ENCODE results near the gene RETSAT. TPM values are rescaled to one million over a fixed set of nuclear protein-coding genes. Genes with fewer than 3 reads are reported as not detected.
A peak's percentile ranks its signal among the peaks of the same experiment; 100 is the strongest.

Gene RETSAT
- total and polyA plus RNA-seq, 2 of the 13 experiments (the other 11 are each of a cell fraction or from before 2014, with no cell fraction given) = 46.7 to 61.0 TPM

DNA sequence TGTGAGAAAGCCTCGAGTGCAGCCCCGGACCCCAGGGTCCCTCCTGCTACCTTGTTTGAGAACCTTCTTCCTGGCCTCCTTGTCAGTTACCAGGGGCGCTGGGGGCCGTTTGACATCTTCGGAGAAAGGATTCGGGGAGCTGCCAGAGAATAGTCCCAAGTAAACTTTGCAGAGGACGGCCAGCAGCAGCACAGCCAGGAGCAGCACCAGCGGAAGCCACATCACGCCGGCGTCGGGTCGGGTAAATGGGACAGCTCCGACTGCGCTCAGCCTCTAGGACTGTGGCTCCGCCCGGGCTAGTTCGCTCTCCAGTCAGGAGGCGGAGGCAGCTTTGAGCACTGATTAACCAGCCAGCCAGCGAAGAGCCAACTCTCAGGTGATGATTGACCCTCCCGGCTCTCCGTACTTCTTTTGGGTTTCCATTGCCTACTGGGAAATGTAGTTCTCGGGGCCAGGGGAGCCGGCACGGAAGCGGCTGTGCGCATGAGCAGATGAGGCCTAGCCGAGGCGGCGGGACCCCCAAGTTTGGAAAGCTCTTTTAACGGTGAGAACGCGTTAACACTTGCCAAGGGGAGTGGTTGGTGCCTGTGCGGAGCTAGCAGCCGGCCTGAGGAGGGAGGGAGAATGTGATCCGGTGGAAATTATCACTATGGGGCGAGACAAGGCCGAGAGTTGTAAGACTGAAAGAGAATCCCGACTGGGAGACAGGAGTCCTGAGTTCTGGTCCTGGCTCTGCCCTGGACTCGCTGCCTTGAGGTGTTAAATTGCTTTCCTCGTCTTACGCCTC, at the start of gene RETSAT, which contains the start of gene ELMOD3 (continued):
- TF ChIP-seq, protein P1, sequence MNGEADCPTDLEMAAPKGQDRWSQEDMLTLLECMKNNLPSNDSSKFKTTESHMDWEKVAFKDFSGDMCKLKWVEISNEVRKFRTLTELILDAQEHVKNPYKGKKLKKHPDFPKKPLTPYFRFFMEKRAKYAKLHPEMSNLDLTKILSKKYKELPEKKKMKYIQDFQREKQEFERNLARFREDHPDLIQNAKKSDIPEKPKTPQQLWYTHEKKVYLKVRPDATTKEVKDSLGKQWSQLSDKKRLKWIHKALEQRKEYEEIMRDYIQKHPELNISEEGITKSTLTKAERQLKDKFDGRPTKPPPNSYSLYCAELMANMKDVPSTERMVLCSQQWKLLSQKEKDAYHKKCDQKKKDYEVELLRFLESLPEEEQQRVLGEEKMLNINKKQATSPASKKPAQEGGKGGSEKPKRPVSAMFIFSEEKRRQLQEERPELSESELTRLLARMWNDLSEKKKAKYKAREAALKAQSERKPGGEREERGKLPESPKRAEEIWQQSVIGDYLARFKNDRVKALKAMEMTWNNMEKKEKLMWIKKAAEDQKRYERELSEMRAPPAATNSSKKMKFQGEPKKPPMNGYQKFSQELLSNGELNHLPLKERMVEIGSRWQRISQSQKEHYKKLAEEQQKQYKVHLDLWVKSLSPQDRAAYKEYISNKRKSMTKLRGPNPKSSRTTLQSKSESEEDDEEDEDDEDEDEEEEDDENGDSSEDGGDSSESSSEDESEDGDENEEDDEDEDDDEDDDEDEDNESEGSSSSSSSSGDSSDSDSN (CRISPR knock-in tag; IDR thresholded peaks at IDR 0.05) = peak; percentile 95
- TF ChIP-seq, protein P2, sequence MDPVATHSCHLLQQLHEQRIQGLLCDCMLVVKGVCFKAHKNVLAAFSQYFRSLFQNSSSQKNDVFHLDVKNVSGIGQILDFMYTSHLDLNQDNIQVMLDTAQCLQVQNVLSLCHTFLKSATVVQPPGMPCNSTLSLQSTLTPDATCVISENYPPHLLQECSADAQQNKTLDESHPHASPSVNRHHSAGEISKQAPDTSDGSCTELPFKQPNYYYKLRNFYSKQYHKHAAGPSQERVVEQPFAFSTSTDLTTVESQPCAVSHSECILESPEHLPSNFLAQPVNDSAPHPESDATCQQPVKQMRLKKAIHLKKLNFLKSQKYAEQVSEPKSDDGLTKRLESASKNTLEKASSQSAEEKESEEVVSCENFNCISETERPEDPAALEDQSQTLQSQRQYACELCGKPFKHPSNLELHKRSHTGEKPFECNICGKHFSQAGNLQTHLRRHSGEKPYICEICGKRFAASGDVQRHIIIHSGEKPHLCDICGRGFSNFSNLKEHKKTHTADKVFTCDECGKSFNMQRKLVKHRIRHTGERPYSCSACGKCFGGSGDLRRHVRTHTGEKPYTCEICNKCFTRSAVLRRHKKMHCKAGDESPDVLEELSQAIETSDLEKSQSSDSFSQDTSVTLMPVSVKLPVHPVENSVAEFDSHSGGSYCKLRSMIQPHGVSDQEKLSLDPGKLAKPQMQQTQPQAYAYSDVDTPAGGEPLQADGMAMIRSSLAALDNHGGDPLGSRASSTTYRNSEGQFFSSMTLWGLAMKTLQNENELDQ (CRISPR knock-in tag; IDR thresholded peaks at IDR 0.05; ENCODE audit: borderline replicate concordance) = 0 out of 2 replicates have a peak, but pooled peaks have one; percentile 47
- TF ChIP-seq, protein P3, sequence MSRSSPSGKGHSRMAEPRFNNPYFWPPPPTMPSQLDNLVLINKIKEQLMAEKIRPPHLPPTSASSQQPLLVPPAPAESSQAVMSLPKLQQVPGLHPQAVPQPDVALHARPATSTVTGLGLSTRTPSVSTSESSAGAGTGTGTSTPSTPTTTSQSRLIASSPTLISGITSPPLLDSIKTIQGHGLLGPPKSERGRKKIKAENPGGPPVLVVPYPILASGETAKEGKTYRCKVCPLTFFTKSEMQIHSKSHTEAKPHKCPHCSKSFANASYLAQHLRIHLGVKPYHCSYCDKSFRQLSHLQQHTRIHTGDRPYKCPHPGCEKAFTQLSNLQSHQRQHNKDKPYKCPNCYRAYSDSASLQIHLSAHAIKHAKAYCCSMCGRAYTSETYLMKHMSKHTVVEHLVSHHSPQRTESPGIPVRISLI (CRISPR knock-in tag; IDR thresholded peaks at IDR 0.05; ENCODE audit: borderline replicate concordance) = peak; percentile 68; the same call in 1 of the 2 replicates
- TF ChIP-seq MAFK (conservative IDR thresholded peaks at IDR 0.05 in 1 of 2, IDR thresholded peaks at IDR 0.05 in 1 of 2; ENCODE audit: low read length in 2 of 2) = no peak
- TF ChIP-seq GTF3A (CRISPR knock-in tag; conservative IDR thresholded peaks at IDR 0.05) = peak; percentile 98
- TF ChIP-seq, protein P4, sequence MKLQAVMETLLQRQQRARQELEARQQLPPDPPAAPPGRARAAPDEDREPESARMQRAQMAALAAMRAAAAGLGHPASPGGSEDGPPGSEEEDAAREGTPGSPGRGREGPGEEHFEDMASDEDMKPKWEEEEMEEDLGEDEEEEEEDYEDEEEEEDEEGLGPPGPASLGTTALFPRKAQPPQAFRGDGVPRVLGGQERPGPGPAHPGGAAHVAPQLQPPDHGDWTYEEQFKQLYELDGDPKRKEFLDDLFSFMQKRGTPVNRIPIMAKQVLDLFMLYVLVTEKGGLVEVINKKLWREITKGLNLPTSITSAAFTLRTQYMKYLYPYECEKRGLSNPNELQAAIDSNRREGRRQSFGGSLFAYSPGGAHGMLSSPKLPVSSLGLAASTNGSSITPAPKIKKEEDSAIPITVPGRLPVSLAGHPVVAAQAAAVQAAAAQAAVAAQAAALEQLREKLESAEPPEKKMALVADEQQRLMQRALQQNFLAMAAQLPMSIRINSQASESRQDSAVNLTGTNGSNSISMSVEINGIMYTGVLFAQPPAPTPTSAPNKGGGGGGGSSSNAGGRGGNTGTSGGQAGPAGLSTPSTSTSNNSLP (IDR thresholded peaks at IDR 0.05; ENCODE audit: low read depth, low read length) = peak; percentile 53; the same call in 1 of the 2 replicates
- TF ChIP-seq, protein P5, sequence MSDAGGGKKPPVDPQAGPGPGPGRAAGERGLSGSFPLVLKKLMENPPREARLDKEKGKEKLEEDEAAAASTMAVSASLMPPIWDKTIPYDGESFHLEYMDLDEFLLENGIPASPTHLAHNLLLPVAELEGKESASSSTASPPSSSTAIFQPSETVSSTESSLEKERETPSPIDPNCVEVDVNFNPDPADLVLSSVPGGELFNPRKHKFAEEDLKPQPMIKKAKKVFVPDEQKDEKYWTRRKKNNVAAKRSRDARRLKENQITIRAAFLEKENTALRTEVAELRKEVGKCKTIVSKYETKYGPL (CRISPR knock-in tag; IDR thresholded peaks at IDR 0.05) = peak; percentile 83; the same call in 1 of the 2 replicates
- TF ChIP-seq CEBPG (CRISPR knock-in tag; IDR thresholded peaks at IDR 0.05) = peak; percentile 24; the same call in 1 of the 2 replicates
- TF ChIP-seq, protein P6, sequence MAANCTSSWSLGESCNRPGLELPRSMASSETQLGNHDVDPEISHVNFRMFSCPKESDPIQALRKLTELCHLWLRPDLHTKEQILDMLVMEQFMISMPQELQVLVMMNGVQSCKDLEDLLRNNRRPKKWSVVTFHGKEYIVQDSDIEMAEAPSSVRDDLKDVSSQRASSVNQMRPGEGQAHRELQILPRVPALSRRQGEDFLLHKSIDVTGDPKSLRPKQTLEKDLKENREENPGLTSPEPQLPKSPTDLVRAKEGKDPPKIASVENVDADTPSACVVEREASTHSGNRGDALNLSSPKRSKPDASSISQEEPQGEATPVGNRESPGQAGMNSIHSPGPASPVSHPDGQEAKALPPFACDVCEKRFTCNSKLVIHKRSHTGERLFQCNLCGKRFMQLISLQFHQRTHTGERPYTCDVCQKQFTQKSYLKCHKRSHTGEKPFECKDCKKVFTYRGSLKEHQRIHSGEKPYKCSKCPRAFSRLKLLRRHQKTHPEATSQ (CRISPR knock-in tag; IDR thresholded peaks at IDR 0.05; ENCODE audit: borderline replicate concordance) = no peak
- TF ChIP-seq MED13 (CRISPR knock-in tag; IDR thresholded peaks at IDR 0.05) = peak; percentile 77; the same call in 1 of the 2 replicates
- TF ChIP-seq ZNF577 (CRISPR knock-in tag; IDR thresholded peaks at IDR 0.05; ENCODE audit: borderline replicate concordance, low read depth) = 0 out of 2 replicates have a peak, but pooled peaks have one; percentile 81
- no peak for TF ChIP-seq ZNF225 (CRISPR knock-in tag; IDR thresholded peaks at IDR 0.05)
- no peak for TF ChIP-seq IKZF1 (IDR thresholded peaks at IDR 0.05)
- TF ChIP-seq, protein P7, sequence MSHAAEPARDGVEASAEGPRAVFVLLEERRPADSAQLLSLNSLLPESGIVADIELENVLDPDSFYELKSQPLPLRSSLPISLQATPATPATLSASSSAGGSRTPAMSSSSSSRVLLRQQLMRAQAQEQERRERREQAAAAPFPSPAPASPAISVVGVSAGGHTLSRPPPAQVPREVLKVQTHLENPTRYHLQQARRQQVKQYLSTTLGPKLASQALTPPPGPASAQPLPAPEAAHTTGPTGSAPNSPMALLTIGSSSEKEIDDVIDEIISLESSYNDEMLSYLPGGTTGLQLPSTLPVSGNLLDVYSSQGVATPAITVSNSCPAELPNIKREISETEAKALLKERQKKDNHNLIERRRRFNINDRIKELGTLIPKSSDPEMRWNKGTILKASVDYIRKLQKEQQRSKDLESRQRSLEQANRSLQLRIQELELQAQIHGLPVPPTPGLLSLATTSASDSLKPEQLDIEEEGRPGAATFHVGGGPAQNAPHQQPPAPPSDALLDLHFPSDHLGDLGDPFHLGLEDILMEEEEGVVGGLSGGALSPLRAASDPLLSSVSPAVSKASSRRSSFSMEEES (CRISPR knock-in tag; IDR thresholded peaks at IDR 0.05) = peak; percentile 66

All from HepG2 (cell line).